Activated CD8-positive, alpha-beta memory T cell treated with anti-CD3 and anti-CD28 coated beads for 36 hours (primary cell): ENCODE measurements around the gene RPS25. TPM values are rescaled to one million over a fixed set of nuclear protein-coding genes. Genes with fewer than 3 reads are reported as not detected.
"Not testable (repeated sequence)": the region's sequence is repeated elsewhere in the genome, so short reads cannot be mapped to it uniquely, and the experiment has no call there.

Source experiments
- CTCF ChIA-PET: fragments of 350-600 bp; sonication (Branson Sonifier 250); formaldehyde crosslinking; loops from one replicate; lab custom pipeline; 2021; ENCODE audit warnings: antibody characterized with exemption; lab: Charles Lee
- POLR2A ChIA-PET: fragments of 350-600 bp; sonication (Branson Sonifier 250); formaldehyde crosslinking; loops from one replicate; lab custom pipeline; 2021; ENCODE audit warnings: antibody characterized with exemption; lab: Charles Lee
- total RNA-seq, 2 experiments: library from RNA; stranded (reverse); gene quantifications; one replicate each; pipeline ENCODE4 v1.2.3, GENCODE V29; 2021

RPS25 gene
- total RNA-seq = 1,000 to 10,000 TPM; 1,363 to 1,371 TPM

DNA sequence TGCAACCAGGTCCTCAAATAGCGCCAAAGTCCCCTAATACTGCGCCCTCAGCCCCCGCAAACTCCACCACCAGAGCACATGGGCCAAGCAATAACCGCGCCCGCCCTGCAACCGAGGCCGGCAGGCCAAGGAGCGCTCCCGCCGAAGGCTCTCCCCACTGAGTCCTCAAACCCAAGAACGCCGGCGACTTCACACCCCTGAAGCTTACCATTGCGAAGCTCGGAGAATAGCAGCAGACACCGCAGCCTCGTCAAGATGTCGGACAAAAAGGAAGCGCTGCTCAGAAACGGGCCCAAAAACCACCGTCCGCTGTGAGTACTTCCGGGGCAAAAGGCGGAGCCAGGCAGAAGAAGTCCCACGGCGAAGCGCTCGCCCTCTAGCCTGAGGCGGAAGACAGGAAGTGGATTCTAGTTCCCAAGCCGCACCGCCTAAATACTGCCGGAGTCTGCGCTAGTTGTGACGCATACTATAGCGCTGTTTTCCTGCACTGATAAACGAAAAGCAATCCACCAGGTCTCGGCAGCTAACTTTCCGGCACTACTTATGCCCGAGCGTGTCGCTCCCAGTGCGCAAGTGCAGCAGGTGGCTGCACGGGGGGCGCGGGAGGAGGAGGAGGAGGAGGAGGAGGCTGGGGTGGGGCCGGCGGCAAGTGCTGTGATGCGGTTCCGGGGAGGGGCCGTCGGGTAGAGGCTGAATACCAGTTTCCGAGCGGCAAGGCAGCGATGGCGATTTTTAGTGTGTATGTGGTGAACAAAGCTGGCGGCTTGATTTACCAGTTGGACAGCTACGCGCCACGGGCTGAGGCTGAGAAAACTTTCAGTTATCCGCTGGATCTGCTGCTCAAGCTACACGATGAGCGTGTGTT lies at the start of gene RPS25, which contains the start of gene TRAPPC4:
Gene RPS25, minus strand, starts transcription at position 270 of the 865 bp plus-strand sequence. Its CDS starts 59 bp downstream, at position 211.
Gene TRAPPC4, plus strand, starts transcription at position 693 of the 865 bp plus-strand sequence. Its CDS starts 30 bp downstream, at position 723.
- CTCF ChIA-PET = interaction anchor here (1.0 to 2.3 kb wide), 3 partner anchors 12 to 38 kb away, joined by 3 to 7 read pairs (median 4); partner anchors contain the start of genes HYOU1 and SLC37A4
- POLR2A ChIA-PET = interaction anchor here (0.6 to 2.8 kb wide), 10 partner anchors 11 to 142 kb away, joined by 3 to 18 read pairs (median 4); partner anchors contain the start of genes CENATAC, DPAGT1, HYOU1 and SLC37A4

DNA sequence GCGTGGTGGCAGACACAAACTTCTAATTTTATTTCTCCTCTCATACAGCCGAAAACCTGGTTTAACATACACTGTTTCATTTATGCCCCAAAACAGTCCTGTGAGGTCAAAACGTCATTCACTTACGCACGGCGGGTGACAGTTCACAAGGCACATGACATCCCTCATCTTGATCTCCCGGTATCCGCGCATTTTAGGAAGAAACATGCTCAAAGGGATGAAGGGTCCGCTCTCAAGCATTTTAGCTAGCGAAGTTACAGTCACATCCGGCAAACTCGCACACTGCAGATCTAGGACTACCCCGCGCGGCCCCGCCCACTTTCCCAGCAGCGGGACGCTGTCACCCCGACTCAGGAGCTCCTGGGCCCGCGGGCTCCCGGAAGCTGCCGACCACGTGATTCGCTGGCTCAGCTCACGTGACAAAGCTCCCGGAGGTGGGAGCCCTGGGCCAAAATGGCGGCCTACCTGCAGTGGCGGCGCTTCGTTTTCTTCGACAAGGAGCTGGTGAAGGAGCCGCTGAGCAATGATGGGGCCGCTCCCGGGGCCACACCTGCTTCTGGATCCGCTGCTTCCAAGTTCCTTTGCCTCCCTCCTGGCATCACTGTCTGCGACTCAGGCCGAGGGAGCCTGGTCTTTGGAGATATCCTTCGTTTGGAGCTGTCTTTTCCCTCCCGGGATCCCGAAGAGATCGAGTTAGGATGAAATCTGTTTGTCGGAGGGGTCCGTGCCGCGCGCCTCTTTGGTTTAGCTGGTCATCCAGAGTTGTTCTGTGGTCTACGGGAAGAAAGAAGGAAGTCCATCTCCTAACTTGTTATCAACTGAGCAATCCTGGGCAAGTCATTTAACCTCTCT lies 49.5 kb upstream of the RPS25 start, which contains the start of gene VPS11:
Gene VPS11, plus strand, starts transcription at position 448 of the 852 bp plus-strand sequence. Its CDS starts 6 bp downstream, at position 454.
- ChIA-PET POLR2A (interaction anchor here (0.7 to 2.0 kb wide), 10 partner anchors 11 to 139 kb away, joined by 3 to 21 read pairs (median 5); partner anchors contain the start of genes CBL, DPAGT1, HINFP and HMBS), CTCF (interaction anchor here (0.7 to 1.6 kb wide), 12 partner anchors 11 to 273 kb away, joined by 3 to 8 read pairs (median 4); partner anchors contain the start of genes DPAGT1 and HMBS)

DNA sequence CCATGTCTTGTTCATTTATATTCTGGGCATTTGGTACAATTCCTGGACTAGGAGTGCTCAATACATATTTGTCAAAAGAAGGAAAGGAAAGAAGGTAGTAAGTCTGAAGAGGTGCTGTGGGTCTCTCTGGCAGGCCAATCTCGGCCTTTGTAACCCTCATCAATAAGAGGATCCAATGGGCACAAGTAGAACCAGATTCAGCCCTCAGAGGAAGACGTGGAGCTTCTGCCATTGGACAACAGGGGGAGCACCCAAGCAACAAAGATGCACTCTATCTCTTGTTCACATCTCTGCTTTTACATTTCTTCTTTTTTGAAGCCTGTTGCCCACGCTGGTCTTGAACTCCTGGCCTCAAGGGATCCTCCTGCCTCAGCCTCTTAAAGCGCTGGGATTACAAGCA lies 47.2 kb upstream of the RPS25 start:
- CTCF ChIA-PET = interaction anchor here (0.8 to 2.2 kb wide), 4 partner anchors 9 to 140 kb away, joined by 3 to 9 read pairs (median 5); partner anchors contain the start of genes CBL and HMBS
- POLR2A ChIA-PET = no interaction called here

DNA sequence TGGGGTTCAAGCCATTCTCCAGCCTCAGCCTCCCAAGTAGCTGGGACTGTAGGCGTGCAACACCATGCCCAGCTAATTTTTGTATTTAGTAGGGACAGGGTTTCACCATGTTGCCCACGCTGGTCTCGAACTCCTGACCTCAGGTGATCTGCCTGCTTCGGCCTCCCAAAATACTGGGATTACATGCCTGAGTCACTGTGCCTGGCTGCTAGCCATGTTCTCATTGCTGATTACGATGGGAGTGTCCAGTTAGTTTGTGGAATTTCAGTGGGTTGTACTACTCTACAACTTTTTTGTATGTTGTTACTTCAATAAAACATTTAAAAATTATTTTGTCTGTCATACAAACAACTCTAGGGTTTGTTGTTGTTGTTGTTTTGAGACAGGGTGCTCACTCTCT lies 44.6 kb upstream of the RPS25 start:
- ChIA-PET POLR2A (no interaction called here), CTCF (interaction anchor here (0.6 kb wide), 1 partner anchor 36 kb away, joined by 3 read pairs; no protein-coding TSS in a partner anchor)

DNA sequence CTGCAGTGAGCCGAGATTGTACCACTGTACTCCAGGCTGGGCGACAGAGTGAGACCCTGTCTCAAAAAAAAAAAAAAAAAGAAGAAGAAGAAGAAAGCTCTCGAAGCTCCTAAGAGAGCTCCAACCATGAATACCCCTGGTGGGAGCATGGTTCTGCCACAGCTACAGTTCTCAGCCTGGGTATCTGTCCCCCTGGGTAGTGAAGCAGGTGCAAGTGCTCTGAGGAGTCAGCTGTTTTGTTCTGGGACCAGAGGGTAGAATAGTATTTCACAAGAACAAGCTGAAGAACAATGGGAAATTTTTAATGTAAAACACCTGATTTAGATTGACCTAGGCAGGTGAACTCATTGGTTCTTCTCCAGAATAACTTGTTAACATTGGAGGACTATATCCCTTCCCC lies 43.1 kb upstream of the RPS25 start:
- POLR2A ChIA-PET = no interaction called here
- CTCF ChIA-PET = interaction anchor here (0.8 kb wide), 1 partner anchor 10 kb away, joined by 3 read pairs; no protein-coding TSS in a partner anchor

DNA sequence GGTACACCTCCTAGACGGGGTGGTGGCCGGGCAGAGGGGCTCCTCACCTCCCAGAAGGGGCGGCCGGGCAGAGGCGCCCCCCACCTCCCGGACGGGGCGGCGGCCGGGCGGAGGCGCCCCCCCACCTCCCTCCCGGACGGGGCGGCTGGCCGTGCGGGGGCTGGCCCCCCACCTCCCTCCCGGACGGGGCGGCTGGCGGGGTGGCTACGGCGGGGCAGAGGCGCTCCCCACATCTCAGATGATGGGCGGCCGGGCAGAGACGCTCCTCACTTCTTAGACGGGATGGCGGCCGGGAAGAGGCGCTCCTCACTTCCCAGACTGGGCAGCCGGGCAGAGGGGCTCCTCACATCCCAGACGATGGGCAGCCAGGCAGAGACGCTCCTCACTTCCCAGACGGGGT lies 41.0 kb upstream of the RPS25 start:
- CTCF ChIA-PET = not testable (repeated sequence)
- POLR2A ChIA-PET = interaction anchor here (0.5 kb wide), 1 partner anchor 22 kb away, joined by 5 read pairs; no protein-coding TSS in a partner anchor

DNA sequence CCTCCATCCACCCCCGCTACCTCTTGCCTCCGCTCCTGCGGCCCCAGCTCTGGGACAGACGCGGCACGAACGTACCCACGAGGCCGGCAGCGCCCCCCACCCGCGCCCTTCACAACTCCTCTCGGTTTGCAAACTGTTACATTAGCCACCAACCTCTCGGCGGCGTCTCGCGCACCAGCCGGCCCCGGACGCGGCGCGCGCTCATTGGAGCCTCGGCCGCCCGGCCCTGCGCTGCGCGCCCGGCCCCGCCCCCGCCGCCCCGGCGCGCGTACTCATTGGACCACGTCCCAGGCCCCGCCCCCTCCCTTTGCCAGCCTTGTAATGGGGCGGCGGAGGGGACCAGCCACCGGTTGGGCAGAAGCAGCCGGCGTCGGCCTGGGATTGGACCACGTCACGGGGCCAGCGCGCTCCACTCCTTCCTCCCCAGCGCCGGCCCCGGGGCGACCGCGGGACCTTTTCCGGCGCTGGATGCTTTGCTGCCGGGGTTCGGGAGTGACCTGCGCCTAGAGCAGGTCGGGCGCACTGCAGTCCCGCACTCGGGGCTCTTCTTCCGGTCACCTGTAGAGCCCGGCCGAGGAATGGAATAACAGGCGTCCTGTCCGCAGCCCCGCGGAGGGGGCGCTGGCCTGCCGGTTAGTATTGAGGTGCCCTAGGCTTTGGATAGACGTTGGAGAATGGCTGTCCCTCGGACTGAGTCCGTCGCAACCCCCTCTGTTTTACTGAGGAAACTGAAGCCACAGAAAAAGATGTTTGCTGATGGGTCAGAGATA lies 39.0 kb upstream of the RPS25 start, which contains the start of gene HYOU1:
Gene HYOU1, minus strand, starts transcription at position 206 of the 770 bp plus-strand sequence. CDS start 1,045 bp downstream, outside the sequence.
- ChIA-PET CTCF (interaction anchor here (1.1 to 1.5 kb wide), 4 partner anchors 8 to 42 kb away, joined by 3 to 5 read pairs (median 4); partner anchors contain the start of genes RPS25, TRAPPC4 and VPS11), POLR2A (interaction anchor here (0.5 to 2.3 kb wide), 9 partner anchors 10 to 45 kb away, joined by 3 to 16 read pairs (median 7); partner anchors contain the start of genes RPS25, SLC37A4, TRAPPC4 and VPS11)

DNA sequence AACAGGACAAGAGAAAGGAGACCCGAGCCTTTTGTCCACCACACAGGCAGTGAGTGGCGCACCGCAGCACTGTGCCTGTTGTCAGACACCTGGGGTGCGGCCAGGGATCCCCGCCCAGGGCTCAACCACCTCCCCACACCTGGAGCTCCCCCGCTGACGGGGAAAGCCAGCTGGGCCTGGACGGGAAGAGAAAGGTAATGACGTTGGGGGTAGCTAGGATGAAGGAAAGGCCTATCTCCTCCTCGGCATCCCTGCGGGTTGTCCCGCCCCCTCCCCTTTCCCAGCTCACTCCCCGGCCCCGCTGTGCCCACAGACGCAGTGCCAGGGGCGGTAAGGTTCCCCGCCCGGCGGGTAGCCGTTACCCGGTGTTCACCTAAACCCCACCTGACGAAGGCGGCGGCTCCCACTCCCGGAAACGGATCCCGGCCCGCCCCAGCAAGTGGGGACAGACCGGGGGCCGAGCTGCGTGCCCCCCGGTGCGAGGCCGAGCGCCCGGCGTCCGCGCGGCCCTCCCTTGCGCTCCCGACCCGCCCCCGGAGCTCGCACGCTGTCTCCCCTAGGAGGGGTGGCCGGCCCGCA lies 38.4 kb upstream of the RPS25 start:
- ChIA-PET CTCF (interaction anchor here (0.6 to 1.6 kb wide), 7 partner anchors 9 to 41 kb away, joined by 3 to 6 read pairs (median 4); partner anchors contain the start of genes RPS25, SLC37A4, TRAPPC4 and VPS11), POLR2A (interaction anchor here (0.5 to 2.3 kb wide), 10 partner anchors 9 to 393 kb away, joined by 3 to 16 read pairs (median 6); partner anchors contain the start of genes RPS25, SLC37A4, TRAPPC4 and VPS11)

DNA sequence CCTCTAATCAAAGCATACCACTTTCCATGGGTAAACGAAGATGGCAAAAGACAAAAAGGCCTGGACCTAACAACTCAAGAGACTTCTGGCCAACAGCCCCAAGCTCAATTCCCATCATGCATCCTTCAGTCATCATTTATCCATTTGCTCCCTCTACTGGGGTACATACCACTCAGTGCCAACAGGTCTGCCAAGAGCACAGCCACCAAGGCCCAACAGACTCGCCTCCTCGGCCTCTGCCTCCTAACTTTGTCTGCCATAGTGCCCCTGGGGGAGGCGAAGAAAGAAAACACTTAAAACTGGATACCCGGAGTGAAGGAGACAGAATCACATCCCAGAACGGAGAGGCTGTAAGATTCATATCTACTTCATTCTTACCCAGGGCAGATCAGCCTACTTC lies 37.8 kb upstream of the RPS25 start:
- CTCF ChIA-PET = interaction anchor here (0.6 to 1.6 kb wide), 7 partner anchors 8 to 41 kb away, joined by 3 to 6 read pairs (median 4); partner anchors contain the start of genes RPS25, SLC37A4, TRAPPC4 and VPS11
- POLR2A ChIA-PET = interaction anchor here (0.7 to 2.3 kb wide), 8 partner anchors 9 to 393 kb away, joined by 3 to 16 read pairs (median 6); partner anchors contain the start of genes RPS25, SLC37A4, TRAPPC4 and VPS11

DNA sequence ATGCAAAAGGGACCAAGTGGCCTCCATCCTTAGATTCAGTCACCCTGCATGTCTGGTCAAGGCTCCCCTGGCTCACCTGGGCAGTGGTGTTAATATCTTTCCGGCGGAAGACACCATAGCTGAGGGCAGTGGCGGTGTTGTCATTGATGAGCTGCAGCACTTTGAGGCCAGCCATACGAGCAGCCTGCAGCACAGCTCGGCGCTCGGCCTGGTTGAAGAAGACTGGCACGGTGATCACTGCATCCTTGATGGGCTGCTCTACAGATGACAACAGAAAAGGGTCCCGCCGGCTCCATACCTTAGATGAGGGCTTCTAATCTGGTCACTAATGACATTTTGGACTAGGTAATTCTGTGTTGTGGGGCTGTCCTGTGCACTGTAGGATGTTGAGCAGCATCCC lies 36.3 kb upstream of the RPS25 start:
- ChIA-PET CTCF (interaction anchor here (1.1 kb wide), 1 partner anchor 143 kb away, joined by 3 read pairs; no protein-coding TSS in a partner anchor), POLR2A (interaction anchor here (1.0 kb wide), 1 partner anchor 39 kb away, joined by 3 read pairs; no protein-coding TSS in a partner anchor)

DNA sequence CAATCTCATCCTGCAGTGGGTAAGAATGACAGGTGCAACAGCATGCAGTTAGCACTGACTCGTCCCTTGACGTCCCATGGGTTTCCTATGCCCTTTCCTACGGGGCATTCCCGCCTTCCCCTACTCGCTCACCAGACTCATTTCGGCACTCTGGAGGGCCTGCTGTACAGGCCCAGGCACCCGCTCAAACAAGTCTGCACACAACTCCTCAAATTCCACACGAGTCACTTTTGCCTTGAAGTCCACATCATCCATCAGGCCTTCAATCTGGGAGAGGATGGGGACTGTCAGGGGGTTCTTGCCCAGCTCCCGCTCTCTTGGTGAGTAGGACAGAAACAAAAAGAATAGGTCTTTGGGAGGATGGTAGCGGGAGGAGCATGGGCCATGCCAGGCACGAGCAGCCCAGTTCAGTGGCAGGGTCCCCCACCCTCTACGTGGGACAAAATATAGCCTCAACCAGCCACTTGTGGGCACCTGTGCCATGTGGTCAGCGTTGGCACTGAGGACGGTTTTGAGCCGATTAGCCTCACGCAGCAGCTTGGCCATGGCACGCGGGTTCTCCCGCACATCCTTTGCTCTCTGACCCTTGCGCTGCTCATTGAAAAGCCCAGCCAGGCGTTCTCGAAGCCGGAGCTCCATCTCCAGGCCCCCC lies 34.1 kb upstream of the RPS25 start:
- ChIA-PET CTCF (interaction anchor here (1.7 kb wide), 1 partner anchor 15 kb away, joined by 5 read pairs; the partner anchor contains the start of gene VPS11), POLR2A (no interaction called here)

DNA sequence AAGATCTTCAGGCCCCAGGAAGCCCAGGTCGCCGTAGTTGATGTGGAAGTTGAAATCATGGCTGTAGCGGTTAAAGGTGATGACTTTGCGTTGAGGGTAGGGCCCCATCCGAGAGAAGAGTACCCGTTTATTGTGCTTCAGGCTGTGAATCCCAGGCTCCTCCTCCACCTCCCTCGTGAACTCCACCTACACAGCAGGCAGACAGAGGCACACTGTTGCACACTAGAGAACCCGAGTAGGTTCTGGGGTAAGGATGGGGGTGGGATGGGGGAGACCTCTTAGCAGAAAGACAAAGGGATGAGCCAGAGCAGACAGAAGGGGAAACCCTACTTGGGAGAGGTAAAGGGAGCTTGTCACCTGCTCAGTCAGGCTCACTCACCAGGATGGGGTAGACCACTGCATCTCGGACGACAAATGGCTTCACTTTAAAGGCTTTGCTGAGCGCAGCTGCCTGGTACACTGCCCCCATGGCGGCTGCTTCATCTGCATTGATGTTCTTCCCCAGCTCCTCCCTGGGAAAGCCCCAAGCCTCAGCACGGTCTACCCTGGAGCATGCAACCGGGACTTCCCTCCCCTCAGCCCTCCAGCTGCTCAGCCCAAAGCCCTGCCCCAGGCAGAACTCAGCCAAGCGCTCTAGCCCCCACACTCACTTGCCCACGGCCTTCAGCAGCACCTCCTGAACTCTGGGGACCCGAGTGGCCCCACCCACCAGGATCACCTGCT lies 33.5 kb upstream of the RPS25 start:
- ChIA-PET CTCF (interaction anchor here (1.3 to 1.7 kb wide), 2 partner anchors 9 to 16 kb away, joined by 3 to 5 read pairs; partner anchors contain the start of gene VPS11), POLR2A (no interaction called here)

DNA sequence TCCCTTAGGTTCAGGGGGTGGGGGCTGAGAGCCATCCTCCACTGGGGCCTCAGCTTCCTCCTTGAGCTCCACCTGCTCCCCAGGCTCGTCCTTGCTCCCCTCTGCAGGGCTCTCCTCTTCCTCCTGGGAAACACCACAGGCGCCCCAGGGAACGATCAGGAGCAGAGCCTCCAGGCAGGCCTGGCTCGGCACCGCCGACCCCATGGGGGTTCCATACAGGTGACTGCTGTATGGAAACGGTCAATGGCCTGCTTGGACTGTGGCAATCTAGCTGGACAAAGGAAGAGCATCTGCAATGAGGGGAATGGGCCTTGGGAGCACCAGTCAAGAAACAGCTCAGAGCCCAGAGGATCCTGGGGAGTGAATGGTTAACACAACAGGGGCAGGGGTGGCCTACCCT lies 30.9 kb upstream of the RPS25 start:
- POLR2A ChIA-PET = no interaction called here
- CTCF ChIA-PET = no interaction called here

DNA sequence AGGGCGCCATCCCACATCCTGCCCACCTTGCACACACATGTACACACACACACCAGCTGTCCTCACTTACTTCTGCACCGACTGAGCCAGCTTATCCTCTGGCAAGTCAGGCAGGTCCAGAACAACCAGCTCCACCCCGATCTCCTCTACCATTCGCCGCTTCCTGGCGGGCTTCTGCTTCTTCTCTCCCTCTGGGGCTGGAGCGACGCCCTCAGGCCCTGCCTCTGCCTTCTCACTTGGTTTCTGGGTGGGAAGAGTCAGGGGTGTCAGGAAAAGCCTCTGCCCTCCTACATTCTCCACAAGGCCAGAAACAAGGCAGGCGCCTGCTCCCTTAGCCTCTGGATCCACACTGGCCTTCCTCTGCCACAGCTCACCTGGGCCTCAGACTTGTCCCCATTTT lies 30.5 kb upstream of the RPS25 start:
- CTCF ChIA-PET = interaction anchor here (0.8 to 1.0 kb wide), 2 partner anchors 17 to 23 kb away, joined by 3 to 4 read pairs; no protein-coding TSS in a partner anchor
- POLR2A ChIA-PET = no interaction called here

DNA sequence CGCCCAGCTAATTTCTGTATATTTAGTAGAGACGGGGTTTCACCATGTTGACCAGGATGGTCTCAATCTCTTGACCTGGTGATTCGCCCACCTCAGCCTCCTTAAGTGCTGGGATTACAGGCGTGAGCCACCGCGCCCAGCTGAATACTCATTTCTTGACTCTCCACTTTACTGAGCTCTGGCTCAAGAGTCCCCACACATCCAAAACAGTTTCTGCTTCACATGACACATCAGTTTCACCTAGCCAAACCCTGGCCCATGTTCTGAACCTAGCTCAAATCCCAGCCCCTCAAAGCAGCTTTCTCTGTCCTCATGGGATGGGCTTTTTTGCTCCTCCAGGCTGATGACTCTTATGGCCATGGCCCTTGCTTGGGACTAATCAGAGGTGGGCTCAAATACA lies 29.1 kb upstream of the RPS25 start:
- POLR2A ChIA-PET = interaction anchor here (0.6 to 1.4 kb wide), 2 partner anchors 9 to 19 kb away, joined by 3 to 4 read pairs; partner anchors contain the start of gene HYOU1
- CTCF ChIA-PET = interaction anchor here (0.7 to 1.1 kb wide), 3 partner anchors 9 to 229 kb away, joined by 3 to 6 read pairs (median 3); no protein-coding TSS in a partner anchor
